ENCODE measurements around the gene PLPP7.
"Not testable (repeated sequence)": the region's sequence is repeated elsewhere in the genome, so short reads cannot be mapped to it uniquely, and the experiment has no call there.

The PLPP7 gene

GRCh38 chr9:131337131-131337848 is 47.8 kb downstream of the PLPP7 start:
- no peak for DNase-seq

GRCh38 chr9:131339212-131339611 is 49.7 kb downstream of the PLPP7 start:
- DNase-seq: not testable (repeated sequence)

GRCh38 chr9:131344931-131345535 is 55.5 kb downstream of the PLPP7 start:
- not testable (repeated sequence) for DNase-seq

- DNase-seq: no peak
Measured at GRCh38 chr9:131346559-131346958, 57.0 kb downstream of the PLPP7 start.

GRCh38 chr9:131347376-131348020 is 58.0 kb downstream of the PLPP7 start:
- DNase-seq: peak; percentile 34

GRCh38 chr9:131348631-131349521 is 59.4 kb downstream of the PLPP7 start:
- DNase-seq: no peak

- DNase-seq: no peak
Measured at GRCh38 chr9:131349522-131349880, 60.0 kb downstream of the PLPP7 start.

- peak; percentile 77 for DNase-seq
Measured at GRCh38 chr9:131349881-131350563, 60.5 kb downstream of the PLPP7 start.

- not testable (repeated sequence) for DNase-seq
Measured at GRCh38 chr9:131356479-131356878, 67.0 kb downstream of the PLPP7 start.

GRCh38 chr9:131358556-131358955 is 69.0 kb downstream of the PLPP7 start:
- DNase-seq: no peak
